GDM1 (cell line): ENCODE data around the gene CMSS1.
"Not testable (repeated sequence)": the region's sequence is repeated elsewhere in the genome, so short reads cannot be mapped to it uniquely, and the experiment has no call there.

Source experiments
- DNase-seq: peaks from one replicate; lab custom pipeline; 2025; lab: John Stamatoyannopoulos, UW

Gene CMSS1

GRCh38 chr3:100184948-100185570 is 367.4 kb downstream of the CMSS1 start:
- no peak for DNase-seq

- DNase-seq, result no peak
Observed at GRCh38 chr3:100185847-100186246, 368.2 kb downstream of the CMSS1 start.

DNA sequence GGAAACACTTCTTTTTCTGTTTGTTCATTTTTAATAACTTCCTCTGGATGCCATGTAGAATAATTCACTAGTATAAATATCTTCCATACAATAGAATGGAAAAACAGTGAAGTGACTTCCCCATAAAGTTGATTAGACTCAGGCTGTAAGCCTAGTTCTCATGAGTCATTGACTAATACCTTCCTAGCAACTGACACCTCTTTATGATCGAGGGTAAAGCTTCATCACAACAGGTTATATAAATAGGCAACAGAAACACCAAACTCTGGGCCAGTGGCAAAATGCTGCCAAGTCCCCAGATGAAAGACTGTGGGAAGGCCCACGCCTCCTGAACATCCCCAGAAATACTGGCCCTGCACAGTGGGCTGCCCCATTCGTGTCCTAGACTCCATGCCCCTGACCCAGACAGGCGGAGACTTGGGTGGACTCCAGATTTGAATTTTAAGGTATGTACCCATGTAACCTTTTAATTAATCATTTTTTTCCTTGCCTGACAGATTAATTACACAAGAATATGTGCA is 371.8 kb downstream of the CMSS1 start:
- no peak for DNase-seq

GRCh38 chr3:100195375-100195774 is 377.7 kb downstream of the CMSS1 start:
- no peak for DNase-seq

- no peak for DNase-seq
Observed at GRCh38 chr3:100197876-100198275, 380.2 kb downstream of the CMSS1 start.

GRCh38 chr3:100198579-100199269 is 381.1 kb downstream of the CMSS1 start:
- no peak for DNase-seq

GRCh38 chr3:100205171-100205570 is 387.5 kb downstream of the CMSS1 start:
- no peak for DNase-seq

DNA sequence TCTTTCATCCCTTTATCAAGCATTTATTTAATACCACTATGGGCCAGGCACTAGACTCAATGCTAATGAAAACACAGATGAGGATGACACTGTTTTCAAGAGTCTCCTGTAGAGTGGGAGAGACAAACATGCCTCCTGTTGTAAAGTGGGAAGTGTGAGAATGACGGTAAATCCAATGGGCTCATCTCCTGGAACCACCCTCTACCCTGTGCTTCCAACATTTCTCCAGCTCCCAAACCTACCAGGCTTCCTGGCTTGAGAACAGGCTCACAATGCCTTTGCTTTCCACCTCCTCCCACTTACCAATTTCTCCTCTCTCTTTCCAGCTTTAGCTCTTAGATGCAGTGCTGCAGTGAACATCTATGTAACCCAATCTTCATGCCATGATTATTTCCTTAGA is 389.0 kb downstream of the CMSS1 start:
- no peak for DNase-seq

GRCh38 chr3:100207886-100208285 is 390.2 kb downstream of the CMSS1 start:
- no peak for DNase-seq

- no peak for DNase-seq
Observed at GRCh38 chr3:100209169-100209568, 391.5 kb downstream of the CMSS1 start.

DNA sequence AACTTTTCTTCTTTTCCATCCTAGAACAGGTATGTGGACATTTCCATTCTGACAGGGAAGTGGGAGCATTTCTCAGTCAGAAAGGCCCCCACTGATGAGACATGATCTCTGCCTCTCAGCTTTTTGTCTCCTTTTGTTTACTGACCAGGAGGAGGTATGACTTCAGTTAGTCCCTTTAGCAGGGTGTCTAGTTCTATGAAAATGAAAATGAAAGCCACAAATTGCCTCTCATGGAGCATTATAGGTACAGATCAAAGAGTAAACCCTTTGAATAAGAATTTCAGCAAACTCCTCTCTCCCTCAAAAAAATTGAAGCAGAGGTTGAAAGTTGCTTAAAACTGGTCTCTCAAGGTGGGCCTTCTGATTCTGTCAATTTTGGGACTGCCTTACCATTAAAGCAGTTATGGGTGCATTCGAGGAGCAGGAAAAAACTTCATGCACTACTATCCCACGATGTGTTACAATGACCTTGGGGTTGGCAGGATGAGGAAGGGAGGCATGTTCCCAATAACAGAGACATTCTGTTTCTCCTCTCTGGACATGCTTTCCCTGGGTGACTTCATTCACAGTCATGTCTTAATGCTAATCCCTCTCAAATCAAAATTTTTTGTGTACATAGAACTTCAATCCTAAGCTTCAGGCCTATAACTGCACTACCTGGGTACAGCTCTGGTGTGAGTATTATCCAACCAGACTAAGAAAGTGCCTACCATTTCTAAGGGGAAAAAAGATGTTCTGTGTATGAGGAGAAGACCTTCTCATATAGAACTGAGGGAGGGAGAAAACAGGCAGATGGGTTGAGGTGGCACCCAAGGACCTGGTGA is 392.5 kb downstream of the CMSS1 start:
- no peak for DNase-seq

DNA sequence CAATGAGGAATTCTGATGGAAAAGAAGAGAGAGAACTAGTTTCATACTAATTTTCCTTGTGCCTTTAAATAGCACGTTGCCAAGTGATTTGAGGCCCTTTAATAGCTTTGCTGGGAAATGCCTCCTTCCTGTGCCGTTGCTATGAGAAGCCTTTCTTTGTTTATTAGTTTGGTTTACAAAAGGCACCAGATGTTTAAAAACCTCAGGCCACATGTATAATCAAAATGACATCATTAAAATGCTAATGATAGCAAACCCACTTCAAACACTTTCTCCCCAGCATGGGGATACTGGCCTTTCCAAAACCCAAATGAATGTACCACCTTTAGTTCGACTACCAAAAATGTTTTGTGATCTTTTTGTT is 393.1 kb downstream of the CMSS1 start:
- no peak for DNase-seq

- DNase-seq, result no peak
Observed at GRCh38 chr3:100213891-100214573, 396.4 kb downstream of the CMSS1 start.

DNA sequence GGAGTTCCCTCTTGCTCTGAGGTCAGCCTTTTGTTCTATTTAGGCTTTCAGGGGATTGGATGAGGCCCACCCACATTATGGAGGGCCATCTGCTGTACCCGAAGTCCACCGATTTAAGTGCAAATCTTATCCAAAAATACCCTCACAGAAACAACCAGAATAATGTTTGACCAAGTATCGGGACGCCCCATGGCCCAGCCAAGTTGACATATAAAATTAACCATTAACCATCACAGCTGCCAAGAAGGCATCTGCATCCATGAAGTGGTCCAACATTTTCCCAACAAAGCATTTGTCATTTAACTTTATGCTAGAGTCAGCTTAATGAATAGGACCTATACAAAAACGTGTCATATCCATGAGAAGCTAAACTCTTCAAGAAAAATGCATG is 396.9 kb downstream of the CMSS1 start:
- no peak for DNase-seq

DNA sequence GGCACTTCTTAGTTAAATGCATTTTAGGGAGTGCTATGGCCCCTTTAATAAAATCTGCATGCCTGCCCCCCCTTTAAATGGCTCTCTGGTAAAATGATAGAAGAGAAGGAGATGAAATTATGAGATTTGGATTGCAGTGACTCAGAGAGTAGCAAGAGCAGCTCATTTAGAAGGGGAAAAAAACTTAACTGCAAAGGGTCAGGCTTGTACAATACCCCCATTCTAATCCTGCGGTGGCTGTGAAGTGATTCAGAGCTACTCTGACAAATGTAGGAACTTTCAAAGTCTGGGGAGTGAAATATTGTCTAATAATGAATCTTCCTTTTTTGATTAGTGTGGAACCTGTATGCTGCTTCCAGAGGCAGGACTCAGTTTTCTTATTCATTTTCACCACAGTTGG is 399.1 kb downstream of the CMSS1 start:
- no peak for DNase-seq

- no peak for DNase-seq
Observed at GRCh38 chr3:100221159-100221558, 403.5 kb downstream of the CMSS1 start.

GRCh38 chr3:100225193-100225592 is 407.5 kb downstream of the CMSS1 start:
- DNase-seq, result no peak

DNA sequence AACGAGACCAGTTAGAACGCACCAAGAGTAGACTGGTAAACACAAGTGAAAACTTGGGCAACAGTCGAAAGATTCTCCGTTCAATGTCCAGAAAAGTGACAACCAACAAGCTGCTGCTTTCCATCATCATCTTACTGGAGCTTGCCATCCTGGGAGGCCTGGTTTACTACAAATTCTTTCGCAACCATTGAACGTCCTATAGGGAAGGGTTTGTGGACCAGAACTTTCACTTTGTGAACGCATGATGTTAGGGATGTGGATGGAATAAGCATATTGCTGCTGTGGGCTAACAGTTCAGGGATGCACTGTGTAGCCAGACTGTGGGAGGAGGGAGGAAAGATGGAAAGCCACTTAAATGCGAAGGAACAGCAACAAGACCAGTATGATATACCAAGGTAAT is 408.2 kb downstream of the CMSS1 start:
- DNase-seq, result no peak

GRCh38 chr3:100226712-100227429 is 409.2 kb downstream of the CMSS1 start:
- no peak for DNase-seq

DNA sequence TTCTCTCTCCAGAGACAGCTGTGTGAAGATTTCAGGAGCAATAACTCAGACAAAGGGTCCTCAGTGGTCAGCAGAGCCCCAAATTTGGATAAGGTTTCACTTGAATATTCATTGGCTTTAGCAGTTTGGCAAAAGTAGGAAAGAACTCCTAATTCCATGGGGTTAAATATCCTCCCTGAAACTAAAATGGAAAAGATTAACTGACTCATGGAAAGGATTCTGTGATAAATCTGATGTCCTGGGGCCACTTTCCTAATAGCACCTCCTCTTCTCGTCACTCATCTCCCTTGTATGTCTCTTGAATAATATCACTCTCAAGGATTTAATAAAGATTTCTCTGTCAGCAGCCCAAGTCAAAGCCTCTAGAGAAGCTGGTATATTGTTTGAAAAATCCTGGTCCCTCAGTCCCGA is 409.9 kb downstream of the CMSS1 start:
- no peak for DNase-seq

DNA sequence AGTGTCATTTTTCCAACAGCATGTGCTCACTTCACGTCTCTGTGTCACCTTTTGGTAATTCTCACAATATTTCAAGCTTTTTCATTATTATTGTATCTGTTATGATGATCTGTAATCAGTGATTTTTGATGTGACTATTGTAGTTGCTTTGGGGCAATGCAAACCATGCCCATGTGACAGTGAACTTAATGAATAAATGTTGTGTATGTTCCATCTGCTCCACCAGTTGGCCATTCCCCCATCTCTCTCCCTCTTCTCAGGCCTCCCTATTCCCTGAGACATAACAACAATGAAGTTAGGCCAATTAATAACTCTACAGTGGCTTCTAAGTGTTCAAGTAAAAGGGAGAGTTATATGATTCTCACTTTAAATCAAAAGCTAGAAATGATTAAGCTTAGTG is 410.6 kb downstream of the CMSS1 start:
- DNase-seq, result no peak

- not testable (repeated sequence) for DNase-seq
Observed at GRCh38 chr3:100229188-100229587, 411.5 kb downstream of the CMSS1 start.
